ENCODE data around the gene GCH1. TPM values are rescaled to one million over a fixed set of nuclear protein-coding genes. Genes with fewer than 3 reads are reported as not detected.
A peak's percentile ranks its signal among the peaks of the same experiment; 100 is the strongest.

The GCH1 gene
- total RNA-seq, result 10 to 100 TPM; 54.8 to 55.1 TPM

DNA sequence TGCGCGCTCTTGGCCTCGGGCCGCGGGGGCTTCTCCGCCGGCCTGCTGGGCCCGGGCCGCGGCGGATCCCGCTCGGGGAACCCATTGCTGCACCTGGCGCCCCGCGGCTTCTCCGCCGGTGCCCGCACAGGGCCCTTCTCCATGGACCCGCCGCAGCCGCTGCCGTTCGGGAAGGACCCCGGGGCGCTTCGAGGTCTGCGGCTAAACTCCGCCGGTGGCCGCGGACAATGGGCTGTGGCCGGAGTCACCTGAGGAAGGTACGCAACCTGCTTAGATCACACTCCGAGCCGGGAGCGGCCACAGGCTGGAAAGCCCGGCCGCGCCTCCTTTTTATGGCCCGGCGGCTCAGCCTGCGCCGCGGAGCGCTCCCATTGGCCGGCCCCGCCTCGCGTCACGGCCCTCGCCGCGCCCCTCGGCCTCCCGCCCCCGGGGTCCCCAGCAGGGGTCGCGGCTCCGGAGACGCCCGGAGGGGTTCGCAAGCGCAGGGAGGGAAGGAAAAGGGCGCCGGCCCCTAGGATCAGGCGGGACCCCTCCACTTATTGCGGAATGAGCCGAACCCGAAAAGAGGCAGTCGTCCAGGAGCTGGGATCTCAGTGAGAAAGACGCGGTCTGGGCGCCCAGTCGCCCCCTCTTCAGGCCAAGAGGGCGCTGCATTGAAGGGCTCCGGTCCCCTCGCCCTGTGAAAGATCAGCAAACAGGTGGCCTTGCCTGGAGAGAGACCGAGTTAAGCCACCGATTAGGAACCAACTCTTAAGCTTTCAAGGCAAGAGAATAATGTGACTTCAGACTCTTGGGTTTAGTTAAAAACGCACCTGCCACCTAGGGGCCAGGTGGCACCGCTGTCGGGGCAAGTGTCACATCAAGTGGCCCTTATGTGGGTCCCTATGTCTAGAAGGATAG is at the start of gene GCH1:
Gene GCH1 (minus strand): TSS at position 306 of the 900 bp plus-strand sequence. CDS start 163 bp downstream, at position 143.
- no peaks in the 10 kb centered on the region for H3K27me3 Mint-ChIP-seq
- peaks cover 48% of the 10 kb centered on the region for H3K4me1 Mint-ChIP-seq
- no peaks in the 10 kb centered on the region for H3K9me3 Mint-ChIP-seq
- H3K27ac Mint-ChIP-seq, result peak within 1 kb of the TSS; percentile 93
- H3K36me3 Mint-ChIP-seq (ENCODE audit: low read depth), result peaks cover 22% of the 10 kb centered on the region
- peak within 1 kb of the TSS; percentile 84 for H3K4me3 Mint-ChIP-seq
- peak; percentile 74 for DNase-seq
- ChIA-PET CTCF (interaction anchor here (0.6 to 2.4 kb wide), 11 partner anchors 10 to 399 kb away, joined by 3 to 7 read pairs (median 4); partner anchors contain the start of genes MAPK1IP1L, SOCS4 and WDHD1), POLR2A (interaction anchor here (1.2 kb wide), 1 partner anchor 506 kb away, joined by 3 read pairs; the partner anchor contains the start of gene CDKN3)

DNA sequence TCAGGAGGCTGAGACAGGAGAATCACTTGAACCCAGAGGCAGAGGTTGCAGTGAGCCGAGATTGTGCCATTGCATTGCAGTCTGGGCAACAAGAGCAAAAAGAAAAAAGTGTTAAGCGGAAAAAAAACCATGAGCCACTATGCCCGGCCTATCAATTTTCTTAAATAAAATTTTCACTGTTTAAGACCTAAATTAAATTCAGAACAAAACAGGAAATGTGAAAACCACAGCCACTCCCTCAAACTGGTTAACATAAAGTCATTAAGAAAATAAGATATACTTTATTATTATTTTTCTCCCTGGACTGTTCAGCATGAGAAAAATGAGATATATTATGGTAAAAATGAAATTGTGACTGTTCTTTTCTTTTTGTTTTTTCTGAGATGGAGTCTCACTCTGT is 44.6 kb upstream of the GCH1 start:
- no peak overlapping the region for H3K4me3 Mint-ChIP-seq
- DNase-seq, result peak; percentile 9
- CTCF ChIA-PET, result interaction anchor here (1.4 kb wide), 1 partner anchor 16 kb away, joined by 3 read pairs; no protein-coding TSS in a partner anchor
- POLR2A ChIA-PET, result no interaction called here
- H3K9me3 Mint-ChIP-seq, result peaks cover 10% of the 10 kb centered on the region
- peak overlapping the region; percentile 83 for H3K27ac Mint-ChIP-seq
- peaks cover 54% of the 10 kb centered on the region for H3K36me3 Mint-ChIP-seq (ENCODE audit: low read depth)
- no peaks in the 10 kb centered on the region for H3K27me3 Mint-ChIP-seq
- H3K4me1 Mint-ChIP-seq, result peaks cover 16% of the 10 kb centered on the region

GRCh38 chr14:54946500-54946899 is 43.9 kb upstream of the GCH1 start:
- Mint-ChIP-seq H3K27me3 (no peaks in the 10 kb centered on the region), H3K36me3 (ENCODE audit: low read depth) (peaks cover 47% of the 10 kb centered on the region), H3K27ac (peak overlapping the region; percentile 83), H3K4me1 (peaks cover 16% of the 10 kb centered on the region), H3K9me3 (peaks cover 10% of the 10 kb centered on the region), H3K4me3 (no peak overlapping the region)
- ChIA-PET CTCF (interaction anchor here (0.8 kb wide), 1 partner anchor 25 kb away, joined by 3 read pairs; no protein-coding TSS in a partner anchor), POLR2A (no interaction called here)
- DNase-seq, result no peak

DNA sequence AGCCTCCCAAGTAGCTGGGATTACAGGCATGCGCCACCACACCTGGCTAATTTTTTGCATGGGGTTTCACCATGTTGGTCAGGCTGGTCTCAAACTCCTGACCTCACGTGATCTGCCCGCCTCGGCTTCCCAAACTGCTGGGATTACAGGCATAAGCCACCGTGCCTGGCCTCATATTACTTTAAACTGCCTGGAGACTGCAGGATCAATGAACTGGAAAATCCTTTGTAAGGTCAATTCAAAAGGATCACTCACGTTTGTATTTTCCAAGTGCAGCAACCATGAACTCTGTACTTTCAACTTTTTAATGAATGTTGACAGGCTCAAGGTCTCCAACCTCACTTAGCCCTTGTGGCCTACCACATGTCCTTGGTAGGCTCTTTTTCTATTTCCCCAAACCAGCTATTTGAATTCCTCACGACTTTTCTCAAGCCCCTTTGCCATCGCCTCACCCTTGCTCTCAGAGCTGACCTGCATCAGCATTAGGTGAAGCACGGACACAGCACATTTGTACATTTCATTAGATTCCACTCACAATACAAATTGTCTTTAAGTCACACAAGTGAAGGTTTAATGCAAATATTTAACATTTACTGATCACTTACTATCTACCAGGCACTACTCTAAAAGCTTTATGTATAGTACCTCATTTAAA is 42.2 kb upstream of the GCH1 start:
- H3K27ac Mint-ChIP-seq, result no peak overlapping the region
- peaks cover 42% of the 10 kb centered on the region for H3K36me3 Mint-ChIP-seq (ENCODE audit: low read depth)
- peaks cover 10% of the 10 kb centered on the region for H3K9me3 Mint-ChIP-seq
- ChIA-PET CTCF (interaction anchor here (0.6 to 0.9 kb wide), 2 partner anchors 19 to 33 kb away, joined by 3 read pairs; no protein-coding TSS in a partner anchor), POLR2A (no interaction called here)
- no peaks in the 10 kb centered on the region for H3K27me3 Mint-ChIP-seq
- no peak for DNase-seq
- peaks cover 16% of the 10 kb centered on the region for H3K4me1 Mint-ChIP-seq
- H3K4me3 Mint-ChIP-seq, result no peak overlapping the region

- Mint-ChIP-seq H3K36me3 (ENCODE audit: low read depth) (peaks cover 23% of the 10 kb centered on the region), H3K27ac (no peak overlapping the region), H3K9me3 (no peaks in the 10 kb centered on the region), H3K27me3 (no peaks in the 10 kb centered on the region), H3K4me3 (no peak overlapping the region), H3K4me1 (peaks cover 7% of the 10 kb centered on the region)
- no peak for DNase-seq
- ChIA-PET CTCF (no interaction called here), POLR2A (no interaction called here)
Measured at GRCh38 chr14:54942913-54943312, 40.3 kb upstream of the GCH1 start.

DNA sequence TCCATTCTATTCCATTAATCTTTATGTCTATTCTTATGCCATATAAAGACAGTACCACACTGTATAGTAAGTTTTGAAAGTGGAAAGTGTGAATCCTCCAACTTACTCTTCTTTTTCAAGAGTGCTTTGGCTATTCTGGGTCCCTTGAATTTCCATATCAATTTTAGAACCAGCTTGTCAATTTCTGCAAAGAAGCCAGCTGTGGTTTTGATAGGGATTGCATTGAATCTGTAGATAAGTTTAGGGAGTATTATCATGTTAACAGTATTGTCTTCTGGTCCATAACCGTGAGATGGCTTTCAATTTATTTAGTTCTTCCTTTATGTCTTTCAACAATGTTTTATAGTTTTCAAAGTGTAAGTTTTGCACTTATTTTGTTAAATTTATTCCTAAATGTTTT is 34.2 kb upstream of the GCH1 start:
- Mint-ChIP-seq H3K4me1 (no peaks in the 10 kb centered on the region), H3K27ac (no peak overlapping the region), H3K27me3 (no peaks in the 10 kb centered on the region), H3K4me3 (no peak overlapping the region), H3K36me3 (ENCODE audit: low read depth) (peaks cover 8% of the 10 kb centered on the region), H3K9me3 (no peaks in the 10 kb centered on the region)
- POLR2A ChIA-PET, result no interaction called here
- CTCF ChIA-PET, result interaction anchor here (1.1 kb wide), 1 partner anchor 31 kb away, joined by 3 read pairs; no protein-coding TSS in a partner anchor
- no peak for DNase-seq

DNA sequence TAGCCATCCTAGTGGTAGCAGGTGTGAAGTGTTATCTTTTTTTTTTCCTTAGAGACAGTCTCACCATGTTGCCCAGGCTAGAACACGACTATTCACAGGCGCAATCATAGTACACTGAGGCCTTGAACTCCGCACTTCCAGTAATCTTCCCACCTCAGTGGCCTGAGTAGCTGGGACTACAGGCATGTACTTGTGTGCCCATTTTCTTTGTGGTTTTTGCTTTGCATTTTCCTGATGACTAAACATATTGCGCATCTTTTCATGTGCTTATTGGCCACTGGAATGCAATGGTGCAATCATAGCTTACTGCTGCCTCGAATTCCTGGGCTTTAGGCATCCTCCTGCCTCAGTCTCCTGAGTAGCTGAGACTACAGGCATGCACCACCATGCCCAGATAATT is 33.3 kb upstream of the GCH1 start:
- H3K27me3 Mint-ChIP-seq, result no peaks in the 10 kb centered on the region
- H3K9me3 Mint-ChIP-seq, result no peaks in the 10 kb centered on the region
- DNase-seq, result no peak
- H3K36me3 Mint-ChIP-seq (ENCODE audit: low read depth), result peaks cover 7% of the 10 kb centered on the region
- POLR2A ChIA-PET, result interaction anchor here (0.7 kb wide), 1 partner anchor 49 kb away, joined by 16 read pairs; no protein-coding TSS in a partner anchor
- CTCF ChIA-PET, result interaction anchor here (1.1 kb wide), 1 partner anchor 32 kb away, joined by 3 read pairs; no protein-coding TSS in a partner anchor
- no peak overlapping the region for H3K4me3 Mint-ChIP-seq
- no peak overlapping the region for H3K27ac Mint-ChIP-seq
- peaks cover 2% of the 10 kb centered on the region for H3K4me1 Mint-ChIP-seq

- Mint-ChIP-seq H3K4me3 (no peak overlapping the region), H3K9me3 (no peaks in the 10 kb centered on the region), H3K27me3 (no peaks in the 10 kb centered on the region), H3K36me3 (ENCODE audit: low read depth) (peaks cover 5% of the 10 kb centered on the region), H3K4me1 (peaks cover 4% of the 10 kb centered on the region), H3K27ac (no peak overlapping the region)
- CTCF ChIA-PET, result no interaction called here
- DNase-seq, result no peak
- POLR2A ChIA-PET, result interaction anchor here (0.7 kb wide), 1 partner anchor 49 kb away, joined by 16 read pairs; no protein-coding TSS in a partner anchor
Measured at GRCh38 chr14:54935100-54935499, 32.5 kb upstream of the GCH1 start.

GRCh38 chr14:54933006-54933405 is 30.4 kb upstream of the GCH1 start:
- H3K27ac Mint-ChIP-seq, result no peak overlapping the region
- ChIA-PET CTCF (interaction anchor here (0.6 kb wide), 1 partner anchor 18 kb away, joined by 3 read pairs; no protein-coding TSS in a partner anchor), POLR2A (no interaction called here)
- no peak overlapping the region for H3K4me3 Mint-ChIP-seq
- H3K36me3 Mint-ChIP-seq (ENCODE audit: low read depth), result peaks cover 5% of the 10 kb centered on the region
- no peaks in the 10 kb centered on the region for H3K27me3 Mint-ChIP-seq
- no peaks in the 10 kb centered on the region for H3K9me3 Mint-ChIP-seq
- no peak for DNase-seq
- H3K4me1 Mint-ChIP-seq, result peaks cover 4% of the 10 kb centered on the region

- DNase-seq, result no peak
- H3K4me3 Mint-ChIP-seq, result no peak overlapping the region
- no peaks in the 10 kb centered on the region for H3K27me3 Mint-ChIP-seq
- CTCF ChIA-PET, result no interaction called here
- H3K36me3 Mint-ChIP-seq (ENCODE audit: low read depth), result peaks cover under 1% of the 10 kb centered on the region
- peaks cover 4% of the 10 kb centered on the region for H3K4me1 Mint-ChIP-seq
- POLR2A ChIA-PET, result no interaction called here
- H3K27ac Mint-ChIP-seq, result no peak overlapping the region
- no peaks in the 10 kb centered on the region for H3K9me3 Mint-ChIP-seq
Measured at GRCh38 chr14:54931598-54932340, 29.1 kb upstream of the GCH1 start.

GRCh38 chr14:54931101-54931500 is 28.5 kb upstream of the GCH1 start:
- no peaks in the 10 kb centered on the region for H3K9me3 Mint-ChIP-seq
- H3K27me3 Mint-ChIP-seq, result no peaks in the 10 kb centered on the region
- ChIA-PET POLR2A (no interaction called here), CTCF (no interaction called here)
- H3K4me3 Mint-ChIP-seq, result no peak overlapping the region
- H3K4me1 Mint-ChIP-seq, result peaks cover 4% of the 10 kb centered on the region
- no peak overlapping the region for H3K27ac Mint-ChIP-seq
- DNase-seq, result no peak
- H3K36me3 Mint-ChIP-seq (ENCODE audit: low read depth), result no peaks in the 10 kb centered on the region

- no peak overlapping the region for H3K4me3 Mint-ChIP-seq
- peaks cover 4% of the 10 kb centered on the region for H3K4me1 Mint-ChIP-seq
- H3K27me3 Mint-ChIP-seq, result no peaks in the 10 kb centered on the region
- H3K27ac Mint-ChIP-seq, result no peak overlapping the region
- no peaks in the 10 kb centered on the region for H3K36me3 Mint-ChIP-seq (ENCODE audit: low read depth)
- no peaks in the 10 kb centered on the region for H3K9me3 Mint-ChIP-seq
- DNase-seq, result no peak
- ChIA-PET POLR2A (no interaction called here), CTCF (no interaction called here)
Measured at GRCh38 chr14:54929556-54929955, 26.9 kb upstream of the GCH1 start.
